HEK293 (cell line): ENCODE measurements around the gene PAX4.

Source experiments
- CTCF ChIA-PET: fragments of 350-600 bp; formaldehyde crosslinking; extraction: SDS; loops from one replicate; lab custom pipeline; 2021; ENCODE audit warnings: antibody characterized with exemption; lab: Yijun Ruan, JAX
- POLR2A ChIA-PET: fragments of 300-600 bp; formaldehyde crosslinking; extraction: SDS; loops from one replicate; lab custom pipeline; 2020; ENCODE audit warnings: antibody characterized with exemption, inconsistent platforms; lab: Yijun Ruan, JAX
- H3K27ac ChIP-seq: fragments of 200-500 bp; sonication (Bioruptor generic); 2 replicates; pipeline ENCODE4 v1.5.1; 2014; ENCODE audit warnings: low read depth, low read length, control low read depth, inconsistent platforms; ENCODE audit errors: extremely low read depth
- H3K36me3 ChIP-seq, 2 experiments: fragments of 200-500 bp in 1 of 2; sonication (Bioruptor generic) in 1 of 2; 1 replicate in 1 of 2; 2 replicates in 1 of 2; pipeline ENCODE4 v1.5.1; 2014 to 2017; ENCODE audit warnings: inconsistent platforms in 2 of 2, low read length in 2 of 2; ENCODE audit not compliant: control insufficient read depth in 2 of 2, insufficient read depth in 1 of 2
- H3K4me1 ChIP-seq: fragments of 200-500 bp; sonication (Bioruptor generic); 2 replicates; pipeline ENCODE4 v1.5.1; 2014; ENCODE audit warnings: mild to moderate bottlenecking, low read length, inconsistent platforms; ENCODE audit not compliant: control insufficient read depth, insufficient read depth
- H3K4me3 ChIP-seq: 2 replicates; pipeline ENCODE4 v1.5.1; 2011; ENCODE audit warnings: low read depth, mild to moderate bottlenecking, control low read depth, low read length, moderate library complexity
- H3K9me3 ChIP-seq: fragments of 200-500 bp; sonication (Bioruptor generic); 2 replicates; pipeline ENCODE4 v1.5.1; 2014; ENCODE audit warnings: low read depth, low read length, inconsistent platforms; ENCODE audit not compliant: control insufficient read depth, insufficient read depth
- EGR2 ChIP-seq: fragments of 450-650 bp; formaldehyde crosslinking; IDR thresholded peaks from 2 replicates; pipeline ENCODE4 v1.5.1; 2016; ENCODE audit warnings: low read depth, missing biosample characterization, missing genetic modification characterization
- KLF10 ChIP-seq: fragments of 450-650 bp; IDR thresholded peaks from 2 replicates; pipeline ENCODE4 v1.5.1; 2018; ENCODE audit warnings: missing biosample characterization, mild to moderate bottlenecking, missing genetic modification characterization
- KLF17 ChIP-seq: fragments of 450-650 bp; formaldehyde crosslinking; IDR thresholded peaks from 2 replicates; pipeline ENCODE4 v1.5.1; 2016; ENCODE audit warnings: missing biosample characterization, missing genetic modification characterization
- SP3 ChIP-seq: fragments of 450-650 bp; formaldehyde crosslinking; IDR thresholded peaks from 2 replicates; pipeline ENCODE4 v1.5.1; 2016; ENCODE audit warnings: missing biosample characterization, missing genetic modification characterization
- SP7 ChIP-seq: fragments of 450-650 bp; formaldehyde crosslinking; IDR thresholded peaks from 2 replicates; pipeline ENCODE4 v1.5.1; 2016; ENCODE audit warnings: missing biosample characterization, missing genetic modification characterization
- YY2 ChIP-seq: fragments of 450-650 bp; formaldehyde crosslinking; IDR thresholded peaks from 2 replicates; pipeline ENCODE4 v1.5.1; 2016; ENCODE audit warnings: missing biosample characterization, missing genetic modification characterization
- ZBTB11 ChIP-seq: fragments of 450-650 bp; formaldehyde crosslinking; conservative IDR thresholded peaks from 2 replicates; pipeline ENCODE4 v1.5.1; 2016; ENCODE audit warnings: low read depth, missing biosample characterization, missing genetic modification characterization
- ZBTB48 ChIP-seq: fragments of 450-650 bp; formaldehyde crosslinking; IDR thresholded peaks from 2 replicates; pipeline ENCODE4 v1.5.1; 2016; ENCODE audit warnings: missing biosample characterization, missing genetic modification characterization
- ZBTB6 ChIP-seq: fragments of 450-650 bp; formaldehyde crosslinking; IDR thresholded peaks from 2 replicates; pipeline ENCODE4 v1.5.1; 2017; ENCODE audit warnings: missing biosample characterization, missing genetic modification characterization
- ZBTB7A ChIP-seq: fragments of 450-650 bp; formaldehyde crosslinking; IDR thresholded peaks from 2 replicates; pipeline ENCODE4 v1.5.1; 2016; ENCODE audit warnings: low read depth, missing biosample characterization, missing genetic modification characterization
- ZFHX2 ChIP-seq: fragments of 450-650 bp; formaldehyde crosslinking; conservative IDR thresholded peaks from 2 replicates; pipeline ENCODE4 v1.5.1; 2016; ENCODE audit warnings: missing biosample characterization, missing genetic modification characterization
- ZNF148 ChIP-seq: fragments of 450-650 bp; formaldehyde crosslinking; IDR thresholded peaks from 2 replicates; pipeline ENCODE4 v1.5.0; 2017; ENCODE audit warnings: missing biosample characterization, missing genetic modification characterization, borderline replicate concordance
- ZNF19 ChIP-seq: fragments of 450-650 bp; formaldehyde crosslinking; IDR thresholded peaks from 2 replicates; pipeline ENCODE4; 2016; ENCODE audit warnings: missing biosample characterization, missing genetic modification characterization, low read depth
- ZNF223 ChIP-seq: fragments of 450-650 bp; formaldehyde crosslinking; IDR thresholded peaks from 2 replicates; pipeline ENCODE4 v1.5.1; 2016; ENCODE audit warnings: missing biosample characterization, missing genetic modification characterization
- ZNF335 ChIP-seq: fragments of 450-650 bp; formaldehyde crosslinking; conservative IDR thresholded peaks from 2 replicates; pipeline ENCODE4 v1.5.1; 2016; ENCODE audit warnings: missing biosample characterization, missing genetic modification characterization
- ZNF341 ChIP-seq: fragments of 450-650 bp; formaldehyde crosslinking; IDR thresholded peaks from 2 replicates; pipeline ENCODE4; 2016; ENCODE audit warnings: low read depth, missing biosample characterization, missing genetic modification characterization
- ZNF398 ChIP-seq: fragments of 450-650 bp; formaldehyde crosslinking; IDR thresholded peaks from 2 replicates; pipeline ENCODE4 v1.5.1; 2017; ENCODE audit warnings: missing biosample characterization, missing genetic modification characterization
- ZNF837 ChIP-seq: fragments of 450-650 bp; formaldehyde crosslinking; IDR thresholded peaks from 2 replicates; pipeline ENCODE4 v1.5.1; 2016; ENCODE audit warnings: missing biosample characterization, missing genetic modification characterization

The PAX4 gene

GRCh38 chr7:127588019-127588696 is 29.8 kb downstream of the PAX4 start, which contains the start of gene ARF5:
TSS of gene ARF5 (plus strand) at chr7:127588411. CDS start at chr7:127588499, 88 bp downstream.
- Histone ChIP-seq H3K4me1 (peaks cover 6% of the 10 kb centered on the region; the same call in 1 of the 2 replicates), H3K36me3 (peaks cover 7 to 36% of the 10 kb centered on the region in 2 experiments; a peak in 2 of 3 replicates), H3K9me3 (no peaks in the 10 kb centered on the region), H3K27ac (peak within 1 kb of the TSS; percentile 77; the same call in 1 of the 2 replicates), H3K4me3 (peak within 1 kb of the TSS; percentile 86)
- TF ChIP-seq ZNF19 (no peak), KLF17 (tag by site-specific recombination) (no peak), ZNF837 (tag by site-specific recombination) (no peak), ZFHX2 (tag by site-specific recombination) (peak; percentile 72), ZNF223 (tag by site-specific recombination) (0 out of 2 replicates have a peak, but pooled peaks have one; percentile 51), YY2 (no peak), EGR2 (0 out of 2 replicates have a peak, but pooled peaks have one; percentile 20), SP3 (tag by site-specific recombination) (peak; percentile 22; the same call in 1 of the 2 replicates), ZNF335 (tag by site-specific recombination) (peak; percentile 49), ZBTB11 (peak; percentile 15; the same call in 1 of the 2 replicates), ZNF341 (no peak), ZNF148 (tag by site-specific recombination) (no peak), SP7 (0 out of 2 replicates have a peak, but pooled peaks have one; percentile 9), ZBTB6 (tag by site-specific recombination) (peak; percentile 79), ZNF398 (peak; percentile 20; the same call in 1 of the 2 replicates), ZBTB7A (tag by site-specific recombination) (0 out of 2 replicates have a peak, but pooled peaks have one; percentile 51), KLF10 (tag by site-specific recombination) (peak; percentile 48), ZBTB48 (tag by site-specific recombination) (peak; percentile 83)
- ChIA-PET POLR2A (interaction anchor here (0.7 to 2.8 kb wide), 6 partner anchors 10 to 622 kb away, joined by 3 to 13 read pairs (median 3); no protein-coding TSS in a partner anchor), CTCF (interaction anchor here (0.6 to 2.0 kb wide), 11 partner anchors 9 to 655 kb away, joined by 3 to 8 read pairs (median 3); no protein-coding TSS in a partner anchor)
